ENCODE data around the gene TTC33. TPM values are rescaled to one million over a fixed set of nuclear protein-coding genes. Genes with fewer than 3 reads are reported as not detected.
A peak's percentile ranks its signal among the peaks of the same experiment; 100 is the strongest.

TTC33 gene
- total and polyA plus RNA-seq, 7 donors, result 11.0 to 38.5 (median 25.3) TPM

- intact Hi-C loops (cut with DNase I), result loop anchor here in 1 of 2 donors (5.0 to 10.0 kb wide), 3 partner anchors 739 to 1104 kb away; no protein-coding TSS in a partner anchor
- peak overlapping the region; percentile 76 for H3K4me3 ChIP-seq
- DNase-seq, result no peak
- no peaks in the 10 kb centered on the region for H3K36me3 ChIP-seq (ENCODE audit: insufficient read depth in 1 of 2, low read depth in 1 of 2)
- H3K9me3 ChIP-seq, result no peaks in the 10 kb centered on the region
- peak overlapping the region; percentile 36 for H3K27ac ChIP-seq
- WGBS, 3 donors, result 43 to 45% (median 45%) methylated on average over 1 of the region's 1 CpG
- no peak for ATAC-seq
- peaks cover 0 to 28% (median 15%) of the 10 kb centered on the region in 3 donors for H3K27me3 ChIP-seq (ENCODE audit: insufficient read depth in 3 of 3, low read length in 2 of 3)
- TF ChIP-seq CTCF (IDR thresholded peaks at IDR 0.05), result no peak
- H3K4me1 ChIP-seq, result peaks cover 12% of the 10 kb centered on the region
These were observed 69.7 kb downstream of the TTC33 start for GRCh38 chr5:40685976-40686486.

- Histone ChIP-seq H3K36me3 (ENCODE audit: insufficient read depth in 1 of 2, low read depth in 1 of 2) (no peaks in the 10 kb centered on the region), H3K4me3 (peak overlapping the region; percentile 76), H3K27ac (no peak overlapping the region), H3K27me3 (ENCODE audit: insufficient read depth in 3 of 3, low read length in 2 of 3) (peaks cover 0 to 36% (median 21%) of the 10 kb centered on the region in 3 donors), H3K4me1 (peaks cover 7% of the 10 kb centered on the region), H3K9me3 (no peaks in the 10 kb centered on the region)
- ATAC-seq (no peak), DNase-seq (no peak)
- intact Hi-C loops (cut with DNase I), result loop anchor here in 1 of 2 donors (5.0 to 10.0 kb wide), 3 partner anchors 738 to 1103 kb away; no protein-coding TSS in a partner anchor
- TF ChIP-seq CTCF (IDR thresholded peaks at IDR 0.05), result no peak
These were observed 70.6 kb downstream of the TTC33 start for GRCh38 chr5:40685193-40685592.

- DNase-seq (no peak), ATAC-seq (no peak)
- Histone ChIP-seq H3K4me3 (peak overlapping the region; percentile 76), H3K36me3 (ENCODE audit: insufficient read depth in 1 of 2, low read depth in 1 of 2) (no peaks in the 10 kb centered on the region), H3K4me1 (no peaks in the 10 kb centered on the region), H3K27ac (peak overlapping the region; percentile 17), H3K27me3 (ENCODE audit: insufficient read depth in 3 of 3, low read length in 2 of 3) (peaks cover 0 to 39% (median 22%) of the 10 kb centered on the region in 3 donors), H3K9me3 (no peaks in the 10 kb centered on the region)
- intact Hi-C loops (cut with DNase I), result loop anchor here in 1 of 2 donors (10.0 kb wide), 1 partner anchor 969 kb away; no protein-coding TSS in a partner anchor
- no peak for TF ChIP-seq CTCF (IDR thresholded peaks at IDR 0.05)
- 6 to 19% (median 16%) methylated on average over 1 of the region's 1 CpG for WGBS, 3 donors
These were observed 72.5 kb downstream of the TTC33 start for GRCh38 chr5:40683305-40683704.

- TF ChIP-seq CTCF (IDR thresholded peaks at IDR 0.05), result no peak
- Histone ChIP-seq H3K27me3 (ENCODE audit: insufficient read depth in 3 of 3, low read length in 2 of 3) (peaks cover 0 to 43% (median 22%) of the 10 kb centered on the region in 3 donors), H3K36me3 (ENCODE audit: insufficient read depth in 1 of 2, low read depth in 1 of 2) (no peaks in the 10 kb centered on the region), H3K4me3 (peak overlapping the region; percentile 76), H3K4me1 (peaks cover 1% of the 10 kb centered on the region), H3K27ac (peak overlapping the region; percentile 73), H3K9me3 (no peaks in the 10 kb centered on the region)
- 34 to 53% (median 36%) methylated on average over 16 of the region's 16 CpGs for WGBS, 3 donors
- no peak for DNase-seq
- ATAC-seq, result no peak
- intact Hi-C loops (cut with DNase I), result loop anchor here in 1 of 2 donors (10.0 kb wide), 1 partner anchor 968 kb away; no protein-coding TSS in a partner anchor
These were observed 73.4 kb downstream of the TTC33 start for GRCh38 chr5:40682154-40683017.

Measured in psoas muscle (tissue), 8 donors.